ENCODE measurements around the gene PIERCE2. TPM values are rescaled to one million over a fixed set of nuclear protein-coding genes. Genes with fewer than 3 reads are reported as not detected.
A peak's percentile ranks its signal among the peaks of the same experiment; 100 is the strongest.
"Not testable (repeated sequence)": the region's sequence is repeated elsewhere in the genome, so short reads cannot be mapped to it uniquely, and the experiment has no call there.

PIERCE2 gene
- total RNA-seq, 6 experiments from 2014 or later: 0.58 to 1.7 (median 1.1) TPM

DNA sequence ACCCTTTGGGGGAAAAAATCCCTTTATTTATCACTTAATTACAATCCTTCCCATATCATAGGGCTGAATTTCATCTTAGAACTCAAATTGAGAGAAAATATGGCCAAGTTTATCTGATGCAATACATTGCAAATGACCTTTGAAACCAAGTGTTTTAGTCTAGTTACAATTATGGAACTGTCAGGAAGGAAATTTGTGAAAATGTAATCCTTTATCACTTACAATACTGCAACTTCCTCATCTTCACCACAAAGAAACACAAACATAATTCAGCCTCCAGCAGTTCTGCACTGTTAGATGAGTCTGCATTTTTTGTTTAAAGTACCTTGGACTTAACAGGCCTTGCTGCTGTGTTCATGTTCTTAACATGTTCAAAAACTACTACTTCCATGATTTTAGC lies 4.8 kb upstream of the PIERCE2 start:
- Mint-ChIP-seq H3K9me3 (no peaks in the 10 kb centered on the region), H3K27ac (peak overlapping the region; percentile 40), H3K27me3 (ENCODE audit: insufficient read depth) (no peaks in the 10 kb centered on the region), H3K36me3 (ENCODE audit: low read depth) (peaks cover 4% of the 10 kb centered on the region; the same call in 1 of the 2 replicates), H3K4me3 (no peak overlapping the region), H3K4me1 (ENCODE audit: low read depth) (peaks cover 25% of the 10 kb centered on the region)
- TF ChIP-seq, protein P1, sequence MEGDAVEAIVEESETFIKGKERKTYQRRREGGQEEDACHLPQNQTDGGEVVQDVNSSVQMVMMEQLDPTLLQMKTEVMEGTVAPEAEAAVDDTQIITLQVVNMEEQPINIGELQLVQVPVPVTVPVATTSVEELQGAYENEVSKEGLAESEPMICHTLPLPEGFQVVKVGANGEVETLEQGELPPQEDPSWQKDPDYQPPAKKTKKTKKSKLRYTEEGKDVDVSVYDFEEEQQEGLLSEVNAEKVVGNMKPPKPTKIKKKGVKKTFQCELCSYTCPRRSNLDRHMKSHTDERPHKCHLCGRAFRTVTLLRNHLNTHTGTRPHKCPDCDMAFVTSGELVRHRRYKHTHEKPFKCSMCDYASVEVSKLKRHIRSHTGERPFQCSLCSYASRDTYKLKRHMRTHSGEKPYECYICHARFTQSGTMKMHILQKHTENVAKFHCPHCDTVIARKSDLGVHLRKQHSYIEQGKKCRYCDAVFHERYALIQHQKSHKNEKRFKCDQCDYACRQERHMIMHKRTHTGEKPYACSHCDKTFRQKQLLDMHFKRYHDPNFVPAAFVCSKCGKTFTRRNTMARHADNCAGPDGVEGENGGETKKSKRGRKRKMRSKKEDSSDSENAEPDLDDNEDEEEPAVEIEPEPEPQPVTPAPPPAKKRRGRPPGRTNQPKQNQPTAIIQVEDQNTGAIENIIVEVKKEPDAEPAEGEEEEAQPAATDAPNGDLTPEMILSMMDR (IDR thresholded peaks at IDR 0.05): no peak
- DNase-seq: peak; percentile 1

GRCh38 chr15:55407498-55408011 lies 740 bp upstream of the PIERCE2 start:
- H3K27me3 Mint-ChIP-seq (ENCODE audit: insufficient read depth): no peaks in the 10 kb centered on the region
- TF ChIP-seq, protein P1 (IDR thresholded peaks at IDR 0.05): no peak

DNA sequence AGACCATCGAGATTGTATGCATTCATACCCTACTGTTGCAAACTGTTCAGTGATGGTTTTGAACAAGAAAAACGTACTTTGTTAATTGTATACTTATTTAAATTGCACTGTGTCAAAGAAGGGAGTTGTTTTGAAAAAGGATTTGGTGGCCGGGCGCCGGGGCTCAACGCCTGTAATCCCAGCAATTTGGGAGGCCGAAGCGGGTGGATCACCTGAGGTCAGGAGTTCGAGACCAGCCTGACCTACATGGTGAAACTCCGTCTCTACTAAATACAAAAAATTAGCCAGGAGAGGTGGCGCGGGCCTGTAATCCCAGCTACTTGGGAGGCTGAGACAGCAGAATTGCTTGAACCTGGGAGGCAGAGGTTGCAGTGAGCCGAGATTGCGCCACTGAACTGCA lies 681 bp downstream of the PIERCE2 start:
- peak overlapping the region; percentile 95 for H3K27ac Mint-ChIP-seq
- not testable (repeated sequence) for H3K36me3 Mint-ChIP-seq (ENCODE audit: low read depth); H3K9me3 Mint-ChIP-seq; H3K27me3 Mint-ChIP-seq (ENCODE audit: insufficient read depth); DNase-seq
- peaks cover 16% of the 10 kb centered on the region for H3K4me1 Mint-ChIP-seq (ENCODE audit: low read depth)
- peak overlapping the region; percentile 94 for H3K4me3 Mint-ChIP-seq

More at GRCh38 chr15:55407498-55408011, 740 bp upstream of the PIERCE2 start:
- H3K4me1 Mint-ChIP-seq (ENCODE audit: low read depth): peaks cover 30% of the 10 kb centered on the region
- peak overlapping the region; percentile 94 for H3K4me3 Mint-ChIP-seq
- peak; percentile 16 for DNase-seq
- no peaks in the 10 kb centered on the region for H3K9me3 Mint-ChIP-seq
- H3K36me3 Mint-ChIP-seq (ENCODE audit: low read depth): no peaks in the 10 kb centered on the region
- peak overlapping the region; percentile 95 for H3K27ac Mint-ChIP-seq

GRCh38 chr15:55417678-55418077 lies 9.4 kb downstream of the PIERCE2 start:
- not testable (repeated sequence) for H3K4me1 Mint-ChIP-seq (ENCODE audit: low read depth); H3K27ac Mint-ChIP-seq; H3K36me3 Mint-ChIP-seq (ENCODE audit: low read depth); H3K9me3 Mint-ChIP-seq; H3K4me3 Mint-ChIP-seq; DNase-seq; H3K27me3 Mint-ChIP-seq (ENCODE audit: insufficient read depth)

DNA sequence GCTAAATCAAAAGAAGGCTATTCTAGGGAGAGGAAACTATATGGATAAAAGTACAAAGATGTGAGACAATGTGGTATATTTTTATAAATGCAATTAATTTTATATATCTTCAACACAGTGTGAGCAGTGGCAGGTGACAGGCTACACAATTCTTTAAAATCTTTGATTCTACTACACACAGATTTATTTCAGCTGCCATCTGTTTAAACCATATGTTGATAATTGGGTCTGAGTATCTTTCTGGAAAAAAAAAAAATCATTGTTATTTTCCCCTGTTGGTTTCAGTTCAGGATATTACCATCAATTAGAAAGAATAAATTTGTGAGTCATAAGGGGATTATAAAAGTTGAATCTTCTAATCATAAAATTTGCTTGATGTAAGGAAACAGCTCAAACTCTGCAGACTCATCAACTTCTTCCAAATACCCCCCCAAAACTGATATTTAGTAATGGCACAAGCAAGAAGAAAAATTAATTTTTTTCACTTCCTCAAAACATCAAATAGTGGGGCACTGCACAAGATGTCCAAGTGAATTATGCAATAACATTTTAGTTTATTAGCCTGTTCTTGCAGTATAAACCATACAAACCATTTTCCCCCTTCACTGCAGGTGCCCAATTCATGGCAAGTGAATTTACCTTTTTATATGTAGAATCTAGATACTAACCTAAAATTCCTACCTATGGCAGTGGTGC lies 12.0 kb downstream of the PIERCE2 start:
- no peaks in the 10 kb centered on the region for H3K9me3 Mint-ChIP-seq
- no peak for DNase-seq
- H3K27ac Mint-ChIP-seq: no peak overlapping the region
- H3K4me1 Mint-ChIP-seq (ENCODE audit: low read depth): no peaks in the 10 kb centered on the region
- TF ChIP-seq, protein P1 (IDR thresholded peaks at IDR 0.05): no peak
- no peak overlapping the region for H3K4me3 Mint-ChIP-seq
- H3K36me3 Mint-ChIP-seq (ENCODE audit: low read depth): no peaks in the 10 kb centered on the region
- H3K27me3 Mint-ChIP-seq (ENCODE audit: insufficient read depth): peaks cover 3% of the 10 kb centered on the region

GRCh38 chr15:55422089-55422488 lies 13.8 kb downstream of the PIERCE2 start:
- TF ChIP-seq, protein P1 (IDR thresholded peaks at IDR 0.05): no peak
- DNase-seq: no peak
- no peak overlapping the region for H3K27ac Mint-ChIP-seq
- H3K4me3 Mint-ChIP-seq: no peak overlapping the region
- no peaks in the 10 kb centered on the region for H3K4me1 Mint-ChIP-seq (ENCODE audit: low read depth)
- no peaks in the 10 kb centered on the region for H3K36me3 Mint-ChIP-seq (ENCODE audit: low read depth)
- peaks cover 3% of the 10 kb centered on the region for H3K27me3 Mint-ChIP-seq (ENCODE audit: insufficient read depth)
- no peaks in the 10 kb centered on the region for H3K9me3 Mint-ChIP-seq

Measured in HFFc6 (cell line).